ENCODE data around the gene KRT72. TPM values are rescaled to one million over a fixed set of nuclear protein-coding genes. Genes with fewer than 3 reads are reported as not detected.

KRT72 gene
- total and polyA plus RNA-seq, 2 of the 13 experiments (the other 11 are each of a cell fraction or from before 2014, with no cell fraction given), result not detected

DNA sequence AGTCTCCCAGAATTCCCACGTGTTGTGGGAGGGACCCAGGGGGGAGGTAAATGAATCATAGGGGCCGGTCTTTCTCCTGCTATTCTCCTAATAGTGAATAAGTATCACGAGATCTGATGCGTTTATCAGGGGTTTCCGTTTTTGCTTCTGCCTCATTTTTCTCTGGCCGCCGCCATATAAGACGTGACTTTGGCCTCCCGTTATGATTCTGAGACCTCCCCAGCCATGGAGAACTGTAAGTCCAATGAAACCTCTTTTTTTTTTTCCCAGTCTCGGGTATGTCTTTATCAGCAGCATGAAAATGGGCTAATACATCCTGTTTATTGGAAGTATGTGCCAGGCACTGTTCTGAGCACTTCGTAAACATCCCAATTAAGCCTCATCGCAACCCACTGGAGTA, 788 bp downstream of the KRT72 start (continued):
- TF ChIP-seq ZNF646 (CRISPR knock-in tag; IDR thresholded peaks at IDR 0.05), result no peak
- no peak for TF ChIP-seq ZNF33B (CRISPR knock-in tag; IDR thresholded peaks at IDR 0.05)

DNA sequence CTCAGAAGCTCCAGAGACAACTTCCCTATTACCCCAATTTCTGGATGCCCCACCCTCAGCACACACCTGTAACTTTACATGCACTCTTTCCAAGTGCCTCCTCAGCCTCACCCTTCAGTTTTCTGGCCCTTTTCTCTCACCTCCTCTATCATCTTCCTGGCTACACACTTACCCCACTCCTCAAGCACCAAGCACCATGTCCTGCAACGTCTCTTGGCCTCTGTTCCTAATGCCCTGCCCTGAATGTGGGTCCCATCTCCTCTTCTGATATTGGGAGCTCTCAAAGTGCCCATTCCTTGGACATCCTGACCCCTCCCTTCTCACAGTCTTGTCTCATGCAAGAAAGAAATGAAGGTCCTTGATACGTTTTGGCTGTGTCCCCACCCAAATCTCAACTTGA, 1.2 kb downstream of the KRT72 start:
- POLR2A ChIA-PET, result no interaction called here
- FAIRE-seq (no peak), ATAC-seq (no peak), DNase-seq (ENCODE audit: low spot score) (no peak)
- no peak overlapping the region for H2AFZ ChIP-seq (ENCODE audit: low read length)
- TF ChIP-seq CBX5 (CRISPR knock-in tag; IDR thresholded peaks at IDR 0.05; ENCODE audit: borderline replicate concordance) (no peak), ZNF713 (CRISPR knock-in tag; IDR thresholded peaks at IDR 0.05) (no peak), ZNF335 (CRISPR knock-in tag; IDR thresholded peaks at IDR 0.05) (no peak), ZNF235 (CRISPR knock-in tag; IDR thresholded peaks at IDR 0.05; ENCODE audit: borderline replicate concordance) (no peak), ZNF879 (CRISPR knock-in tag; IDR thresholded peaks at IDR 0.05) (no peak), HES4 (CRISPR knock-in tag; IDR thresholded peaks at IDR 0.05; ENCODE audit: borderline replicate concordance) (no peak), SATB2 (CRISPR knock-in tag; IDR thresholded peaks at IDR 0.05) (no peak)
- TF ChIP-seq, protein P1, sequence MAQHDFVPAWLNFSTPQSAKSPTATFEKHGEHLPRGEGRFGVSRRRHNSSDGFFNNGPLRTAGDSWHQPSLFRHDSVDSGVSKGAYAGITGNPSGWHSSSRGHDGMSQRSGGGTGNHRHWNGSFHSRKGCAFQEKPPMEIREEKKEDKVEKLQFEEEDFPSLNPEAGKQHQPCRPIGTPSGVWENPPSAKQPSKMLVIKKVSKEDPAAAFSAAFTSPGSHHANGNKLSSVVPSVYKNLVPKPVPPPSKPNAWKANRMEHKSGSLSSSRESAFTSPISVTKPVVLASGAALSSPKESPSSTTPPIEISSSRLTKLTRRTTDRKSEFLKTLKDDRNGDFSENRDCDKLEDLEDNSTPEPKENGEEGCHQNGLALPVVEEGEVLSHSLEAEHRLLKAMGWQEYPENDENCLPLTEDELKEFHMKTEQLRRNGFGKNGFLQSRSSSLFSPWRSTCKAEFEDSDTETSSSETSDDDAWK (CRISPR knock-in tag; IDR thresholded peaks at IDR 0.05), result no peak
- no peaks in the 10 kb centered on the region for H4K20me1 ChIP-seq (ENCODE audit: insufficient read depth, low read length)
- peaks cover 3 to 32% of the 10 kb centered on the region in 2 experiments; a peak in 4 of 5 replicates for H3K27me3 ChIP-seq (ENCODE audit: control insufficient read depth in 1 of 2, insufficient read depth in 2 of 2, low read length in 2 of 2)
- no peaks in the 10 kb centered on the region for H3K79me2 ChIP-seq (ENCODE audit: insufficient read depth, low read length)
- in situ Hi-C loops (cut with HindIII; ENCODE audit: extremely low pct_ligation_motif_present, low pct_unique_long_range_greater_than_20kb) (no loop called here), intact Hi-C loops (cut with micrococcal nuclease; ENCODE audit: unreplicated experiment) (no loop called here)
- CTCF ChIA-PET (ENCODE audit: low intra/inter-chr PET ratio, low total read pairs), result no interaction called here
- 1% methylated on average over 2 of the region's 2 CpGs for WGBS (ENCODE audit: low lambda C conversion rate)
- H3K4me3 ChIP-seq (replicated peaks in 1 of 3; ENCODE audit: insufficient read depth in 1 of 3, low read depth in 2 of 3, low read length in 3 of 3), result no peak overlapping the region
- no peaks in the 10 kb centered on the region for H3K4me1 ChIP-seq (ENCODE audit: insufficient read depth, low read length)
- no TSS peak for BruUV-seq (replicated peaks)
- H3K4me2 ChIP-seq (ENCODE audit: low read depth, low read length), result no peak overlapping the region
- no peaks in the 10 kb centered on the region for H3K9me3 ChIP-seq (ENCODE audit: low read length)
- H3K36me3 ChIP-seq (replicated peaks in 1 of 2; ENCODE audit: control insufficient read depth in 1 of 2, insufficient read depth in 2 of 2, low read length in 2 of 2), result no peaks in the 10 kb centered on the region
- H3K27ac ChIP-seq (ENCODE audit: extremely low read length, insufficient read depth, low read length), result no peak overlapping the region
- no peak overlapping the region for H3K9ac ChIP-seq (ENCODE audit: insufficient read depth, low read depth, low read length)
